Effector memory CD4-positive, alpha-beta T cell (primary cell): ENCODE measurements around the gene OPTN.
"Not testable (repeated sequence)": the region's sequence is repeated elsewhere in the genome, so short reads cannot be mapped to it uniquely, and the experiment has no call there.

ENCODE experiments used
- DNase-seq, 3 donors: peaks; one replicate each; pipeline ENCODE4 v3.0.0-alpha.2; 2020
- H3K27ac ChIP-seq: 2 replicates; pipeline ENCODE4 v1.7.0; 2013; ENCODE audit warnings: mild to moderate bottlenecking, low read length, moderate library complexity; ENCODE audit not compliant: insufficient read depth, poor library complexity, severe bottlenecking
- H3K27me3 ChIP-seq: replicated peaks from 2 replicates; pipeline ENCODE4 v1.7.0; 2013; ENCODE audit warnings: mild to moderate bottlenecking, low read length; ENCODE audit not compliant: insufficient read depth, control insufficient read depth, poor library complexity, severe bottlenecking
- H3K36me3 ChIP-seq: 2 replicates; pipeline ENCODE4 v1.7.0; 2013; ENCODE audit warnings: mild to moderate bottlenecking, low read length, moderate library complexity; ENCODE audit not compliant: control insufficient read depth, insufficient read depth
- H3K4me1 ChIP-seq: 2 replicates; pipeline ENCODE4 v1.7.0; 2013; ENCODE audit warnings: low read length, mild to moderate bottlenecking; ENCODE audit not compliant: control insufficient read depth, insufficient read depth, poor library complexity, severe bottlenecking
- H3K4me3 ChIP-seq: 2 replicates; pipeline ENCODE4 v1.7.0; 2013; ENCODE audit warnings: low read length, low read depth, mild to moderate bottlenecking; ENCODE audit not compliant: insufficient read depth, poor library complexity, severe bottlenecking
- H3K9me3 ChIP-seq: 2 replicates; pipeline ENCODE4 v1.7.0; 2013; ENCODE audit warnings: mild to moderate bottlenecking, low read length, moderate library complexity; ENCODE audit not compliant: control insufficient read depth
- total RNA-seq, 3 donors: gene quantifications; one replicate each; lab custom pipeline; 2026; lab: John Stamatoyannopoulos, UW

The OPTN gene
- 170 to 216 (median 196) reads per million in 3 donors for total RNA-seq

- Histone ChIP-seq H3K36me3 (no peaks in the 10 kb centered on the region), H3K27me3 (no peaks in the 10 kb centered on the region), H3K4me1 (peaks cover 17% of the 10 kb centered on the region), H3K27ac (peak within 1 kb of the TSS; percentile 94), H3K9me3 (no peaks in the 10 kb centered on the region), H3K4me3 (peak within 1 kb of the TSS; percentile 67)
- peak; percentile 72 to 77 (median 76) for DNase-seq
Measured at GRCh38 chr10:13099666-13100348, at the start of gene OPTN. OPTN (plus strand) TSS chr10:13100163; CDS start chr10:13109123, 8,960 bp downstream.

GRCh38 chr10:13051126-13051694 lies 48.8 kb upstream of the OPTN start:
- H3K27me3 ChIP-seq = no peaks in the 10 kb centered on the region

DNA sequence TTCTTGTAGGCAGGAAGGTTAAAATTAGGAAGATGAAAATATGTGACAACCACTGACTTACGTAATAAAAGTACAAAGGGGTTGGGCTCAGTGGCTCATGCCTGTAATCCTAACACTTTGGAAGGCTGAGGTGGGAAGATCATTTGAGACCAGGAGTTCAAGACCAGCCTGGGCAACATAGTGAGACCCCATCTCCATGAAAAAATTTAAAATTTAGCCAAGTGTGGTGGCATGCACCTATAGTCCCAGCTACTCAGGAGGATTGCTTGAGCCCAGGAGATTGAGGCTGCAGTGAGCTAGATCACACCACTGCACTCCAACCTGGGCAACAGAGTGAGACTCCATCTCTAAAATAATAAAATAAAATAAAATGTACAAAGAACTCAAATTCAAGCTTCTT lies 46.8 kb upstream of the OPTN start:
- not testable (repeated sequence) for H3K27ac ChIP-seq, H3K4me3 ChIP-seq, H3K27me3 ChIP-seq, H3K36me3 ChIP-seq, H3K9me3 ChIP-seq, DNase-seq, H3K4me1 ChIP-seq

More at GRCh38 chr10:13051126-13051694, 48.8 kb upstream of the OPTN start:
- H3K36me3 ChIP-seq = no peaks in the 10 kb centered on the region
- no peak for DNase-seq
- no peaks in the 10 kb centered on the region for H3K4me1 ChIP-seq
- H3K9me3 ChIP-seq = no peaks in the 10 kb centered on the region
- no peak overlapping the region for H3K4me3 ChIP-seq
- H3K27ac ChIP-seq = no peak overlapping the region

GRCh38 chr10:13053794-13054462 lies 46.0 kb upstream of the OPTN start:
- no peaks in the 10 kb centered on the region for H3K36me3 ChIP-seq
- H3K27me3 ChIP-seq = no peaks in the 10 kb centered on the region
- no peak overlapping the region for H3K4me3 ChIP-seq
- H3K27ac ChIP-seq = no peak overlapping the region
- no peak for DNase-seq
- no peaks in the 10 kb centered on the region for H3K4me1 ChIP-seq
- no peaks in the 10 kb centered on the region for H3K9me3 ChIP-seq

DNA sequence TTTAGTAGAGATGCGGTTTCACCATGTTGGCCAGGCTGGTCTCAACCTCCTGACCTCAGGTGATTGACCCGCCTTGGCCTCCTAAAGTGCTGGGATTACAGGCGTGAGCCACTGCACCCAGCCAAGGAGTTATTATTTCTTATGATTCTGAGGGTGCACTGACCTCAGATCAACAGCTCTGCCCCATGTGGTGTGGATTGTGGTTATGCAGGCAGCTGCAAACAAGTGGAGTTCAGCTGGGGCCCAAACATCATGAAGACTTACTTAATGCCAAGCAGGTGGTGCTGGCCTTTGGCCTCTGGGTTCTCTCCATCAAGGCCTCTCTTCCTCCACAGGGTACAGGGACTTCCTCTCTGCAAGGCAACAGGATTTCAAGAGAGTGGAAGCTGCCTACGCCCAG lies 45.1 kb upstream of the OPTN start:
- no peak for DNase-seq
- Histone ChIP-seq H3K9me3 (no peaks in the 10 kb centered on the region), H3K4me3 (no peak overlapping the region), H3K27me3 (no peaks in the 10 kb centered on the region), H3K4me1 (no peaks in the 10 kb centered on the region), H3K27ac (no peak overlapping the region), H3K36me3 (no peaks in the 10 kb centered on the region)

DNA sequence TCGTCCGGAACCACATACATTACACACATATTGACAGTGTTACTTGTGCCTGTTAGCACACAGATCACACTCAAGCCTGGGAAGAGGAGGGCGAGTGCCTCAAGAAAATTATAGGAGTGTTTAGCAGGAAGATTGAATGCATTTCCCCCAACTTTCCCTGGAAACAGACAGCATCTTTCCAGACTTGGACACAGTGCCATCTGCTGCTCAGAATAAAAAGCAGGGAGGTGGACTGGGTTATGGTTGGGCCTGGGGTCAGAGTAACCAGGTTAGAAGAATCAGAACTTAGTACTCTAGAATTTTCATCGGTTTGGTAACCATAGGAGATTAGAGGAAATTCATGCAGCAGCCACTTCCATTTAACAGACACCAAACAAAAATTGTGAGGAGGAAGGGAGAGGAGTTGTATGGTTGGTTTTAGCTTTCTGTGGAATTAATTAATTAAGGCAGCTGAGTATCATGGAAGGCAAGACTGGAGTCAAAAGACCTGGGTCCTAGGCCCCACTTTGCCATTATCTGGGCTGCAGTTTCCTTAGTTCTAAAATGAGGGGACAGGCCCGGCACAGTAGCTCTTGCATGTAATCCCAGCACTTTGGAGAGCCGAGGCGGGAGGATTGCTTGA lies 43.4 kb upstream of the OPTN start:
- Histone ChIP-seq H3K9me3 (no peaks in the 10 kb centered on the region), H3K4me3 (no peak overlapping the region), H3K4me1 (no peaks in the 10 kb centered on the region), H3K27ac (no peak overlapping the region), H3K36me3 (no peaks in the 10 kb centered on the region), H3K27me3 (no peaks in the 10 kb centered on the region)
- DNase-seq = no peak

DNA sequence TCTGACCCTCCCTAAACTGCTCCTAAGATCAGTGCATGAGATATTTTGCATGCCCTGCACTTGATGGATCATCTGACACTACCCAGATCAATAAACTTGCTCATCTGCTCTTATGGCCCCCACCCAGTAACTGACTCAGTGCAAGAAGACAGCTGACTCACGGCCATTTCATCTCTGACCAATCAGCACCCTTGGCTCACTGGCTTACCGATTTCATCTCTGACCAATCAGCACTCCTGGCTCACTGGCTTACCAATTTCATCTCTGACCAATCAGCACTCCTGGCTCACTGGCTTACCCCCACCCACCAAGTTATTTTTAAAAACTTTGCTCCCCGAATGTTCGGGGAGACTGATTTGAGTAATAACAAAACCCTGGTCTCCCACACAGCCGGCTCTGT lies 37.2 kb upstream of the OPTN start:
- Histone ChIP-seq H3K9me3 (no peaks in the 10 kb centered on the region), H3K4me1 (no peaks in the 10 kb centered on the region), H3K27me3 (no peaks in the 10 kb centered on the region), H3K27ac (no peak overlapping the region), H3K4me3 (no peak overlapping the region), H3K36me3 (no peaks in the 10 kb centered on the region)
- no peak for DNase-seq

GRCh38 chr10:13066527-13066926 lies 33.4 kb upstream of the OPTN start:
- Histone ChIP-seq H3K9me3 (no peaks in the 10 kb centered on the region), H3K36me3 (no peaks in the 10 kb centered on the region), H3K27ac (no peak overlapping the region), H3K4me3 (no peak overlapping the region), H3K27me3 (no peaks in the 10 kb centered on the region), H3K4me1 (no peaks in the 10 kb centered on the region)
- DNase-seq = no peak

DNA sequence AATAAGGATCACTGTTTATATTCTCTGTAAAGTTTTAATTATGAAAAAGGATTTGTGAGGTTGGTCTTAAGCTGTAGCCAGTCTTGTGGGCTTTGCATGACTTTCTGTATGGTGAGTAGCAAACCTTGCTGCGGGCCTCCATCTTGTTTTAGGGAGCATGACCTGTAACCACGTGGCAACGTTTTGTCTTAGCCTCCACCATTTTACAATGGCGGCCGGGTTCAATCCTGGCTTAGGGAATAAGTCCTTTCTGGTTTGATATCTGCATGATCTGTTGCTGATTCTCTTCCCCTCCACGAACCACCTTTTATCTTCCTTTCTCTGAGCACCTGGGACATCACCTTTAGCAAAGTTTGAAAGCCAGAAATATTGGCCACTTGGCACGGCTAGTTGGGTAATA lies 32.5 kb upstream of the OPTN start:
- DNase-seq = no peak
- H3K27me3 ChIP-seq = no peaks in the 10 kb centered on the region
- no peaks in the 10 kb centered on the region for H3K9me3 ChIP-seq
- H3K4me3 ChIP-seq = no peak overlapping the region
- H3K4me1 ChIP-seq = no peaks in the 10 kb centered on the region
- no peak overlapping the region for H3K27ac ChIP-seq
- no peaks in the 10 kb centered on the region for H3K36me3 ChIP-seq

DNA sequence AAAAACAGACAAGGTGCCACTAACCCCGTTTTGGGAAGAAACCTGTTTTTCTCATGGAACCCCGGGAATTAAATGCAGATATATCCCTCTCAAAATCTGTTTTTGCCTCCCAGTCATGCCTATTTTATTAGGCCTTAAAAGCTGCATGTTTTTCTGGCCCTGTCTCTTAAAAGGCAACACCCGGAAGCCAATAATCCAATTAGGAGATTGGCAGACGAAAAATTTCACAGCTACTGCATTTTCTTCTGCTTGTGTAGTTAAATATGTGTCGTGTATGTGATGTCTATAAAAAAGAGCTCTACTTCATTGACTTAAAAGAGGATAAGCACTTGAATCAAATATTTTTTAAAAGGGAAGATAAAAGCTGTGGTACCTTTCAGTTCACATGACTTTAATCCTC lies 31.9 kb upstream of the OPTN start:
- Histone ChIP-seq H3K4me3 (no peak overlapping the region), H3K36me3 (no peaks in the 10 kb centered on the region), H3K27me3 (no peaks in the 10 kb centered on the region), H3K9me3 (no peaks in the 10 kb centered on the region), H3K27ac (no peak overlapping the region), H3K4me1 (no peaks in the 10 kb centered on the region)
- DNase-seq = no peak
